Stimulated activated naive CD4-positive, alpha-beta T cell treated with Interleukin-2 at 50 U/mL for 16 hours (primary cell): ENCODE results near the gene GRAP2.
"Not testable (repeated sequence)": the region's sequence is repeated elsewhere in the genome, so short reads cannot be mapped to it uniquely, and the experiment has no call there.

Experiments
- DNase-seq: peaks from one replicate; lab custom pipeline; 2025; lab: John Stamatoyannopoulos, UW

Gene GRAP2

GRCh38 chr22:39897841-39898240 lies 3.0 kb upstream of the GRAP2 start:
- no peak for DNase-seq

- DNase-seq = no peak
Measured at GRCh38 chr22:39898997-39899396, 1.9 kb upstream of the GRAP2 start.

- DNase-seq = no peak
Measured at GRCh38 chr22:39901565-39902146, 772 bp downstream of the GRAP2 start.

- not testable (repeated sequence) for DNase-seq
Measured at GRCh38 chr22:39904024-39904423, 3.1 kb downstream of the GRAP2 start.

- no peak for DNase-seq
Measured at GRCh38 chr22:39904862-39905261, 4.0 kb downstream of the GRAP2 start.

GRCh38 chr22:39905687-39906086 lies 4.8 kb downstream of the GRAP2 start:
- no peak for DNase-seq

- no peak for DNase-seq
Measured at GRCh38 chr22:39906207-39906606, 5.3 kb downstream of the GRAP2 start.

GRCh38 chr22:39907047-39907446 lies 6.2 kb downstream of the GRAP2 start:
- no peak for DNase-seq

- DNase-seq = no peak
Measured at GRCh38 chr22:39907605-39908097, 6.8 kb downstream of the GRAP2 start.

- DNase-seq = no peak
Measured at GRCh38 chr22:39908136-39908535, 7.3 kb downstream of the GRAP2 start.

- peak; percentile 36 for DNase-seq
Measured at GRCh38 chr22:39908737-39909136, 7.9 kb downstream of the GRAP2 start.

- DNase-seq = no peak
Measured at GRCh38 chr22:39910876-39911613, 10.2 kb downstream of the GRAP2 start.

- no peak for DNase-seq
Measured at GRCh38 chr22:39913321-39913720, 12.4 kb downstream of the GRAP2 start.

GRCh38 chr22:39913886-39914285 lies 13.0 kb downstream of the GRAP2 start:
- no peak for DNase-seq

- no peak for DNase-seq
Measured at GRCh38 chr22:39914584-39914983, 13.7 kb downstream of the GRAP2 start.

GRCh38 chr22:39915295-39915726 lies 14.4 kb downstream of the GRAP2 start:
- DNase-seq = no peak

- no peak for DNase-seq
Measured at GRCh38 chr22:39916496-39916895, 15.6 kb downstream of the GRAP2 start.

GRCh38 chr22:39917197-39917643 lies 16.3 kb downstream of the GRAP2 start:
- DNase-seq = no peak

GRCh38 chr22:39917776-39918495 lies 17.1 kb downstream of the GRAP2 start:
- DNase-seq = no peak

GRCh38 chr22:39920134-39920743 lies 19.4 kb downstream of the GRAP2 start:
- peak; percentile 69 for DNase-seq

- no peak for DNase-seq
Measured at GRCh38 chr22:39923696-39924095, 22.8 kb downstream of the GRAP2 start.

GRCh38 chr22:39924286-39924685 lies 23.4 kb downstream of the GRAP2 start:
- DNase-seq = no peak
